Midbrain (tissue), 1 donor: ENCODE results near the gene LMTK2.

Experiments
- DNase-seq: peaks from one replicate; lab custom pipeline; 2025; lab: John Stamatoyannopoulos, UW

LMTK2 gene

GRCh38 chr7:98175260-98175940, 68.7 kb downstream of the LMTK2 start:
- no peak for DNase-seq

GRCh38 chr7:98177553-98177952, 70.9 kb downstream of the LMTK2 start:
- no peak for DNase-seq

- DNase-seq, result peak; percentile 89
Measured at GRCh38 chr7:98178321-98178720, 71.7 kb downstream of the LMTK2 start.

- DNase-seq, result no peak
Measured at GRCh38 chr7:98178762-98179490, 72.3 kb downstream of the LMTK2 start.

DNA sequence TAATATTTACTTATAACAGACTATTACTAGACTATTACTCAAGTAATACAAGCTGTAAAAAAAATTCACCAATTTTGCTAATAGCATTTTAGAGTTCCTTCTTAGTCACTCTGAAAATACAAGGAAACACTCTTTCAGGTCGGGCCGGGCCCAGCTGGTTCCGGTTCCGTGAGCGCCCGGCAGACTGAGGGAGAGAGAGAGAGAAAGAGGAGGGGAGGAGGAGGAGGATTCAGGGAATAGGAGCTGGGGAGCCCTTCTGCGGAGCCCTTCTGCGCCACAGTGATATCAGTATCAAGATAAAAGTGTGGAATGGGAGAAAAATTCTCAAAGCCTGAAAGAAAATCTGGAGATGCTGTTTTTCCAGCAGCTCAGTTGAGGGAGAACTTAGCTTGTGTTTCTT, 74.1 kb downstream of the LMTK2 start:
- DNase-seq, result no peak

DNA sequence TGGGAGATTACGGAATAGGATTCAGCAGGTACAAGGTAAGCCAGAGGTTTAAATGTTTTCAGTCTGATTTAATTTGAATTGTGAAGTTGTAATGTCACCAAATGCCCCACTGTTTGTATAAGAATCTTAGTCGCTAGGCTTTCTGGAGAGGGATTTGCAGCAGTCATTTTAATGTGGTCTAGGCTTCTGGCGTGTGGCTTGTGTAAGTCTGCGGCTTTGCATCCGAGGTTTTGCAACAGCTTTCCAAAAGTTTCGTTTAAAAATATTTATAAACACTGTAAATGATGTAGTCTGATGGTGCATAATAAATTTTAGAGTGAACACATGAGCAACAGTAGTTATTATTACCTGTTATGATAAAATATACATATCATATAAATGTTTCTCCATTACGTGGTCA, 78.4 kb downstream of the LMTK2 start:
- no peak for DNase-seq

GRCh38 chr7:98186452-98187137, 79.9 kb downstream of the LMTK2 start:
- DNase-seq, result no peak

GRCh38 chr7:98187138-98187502, 80.5 kb downstream of the LMTK2 start:
- DNase-seq, result no peak

- DNase-seq, result no peak
Measured at GRCh38 chr7:98189559-98189958, 82.9 kb downstream of the LMTK2 start.

DNA sequence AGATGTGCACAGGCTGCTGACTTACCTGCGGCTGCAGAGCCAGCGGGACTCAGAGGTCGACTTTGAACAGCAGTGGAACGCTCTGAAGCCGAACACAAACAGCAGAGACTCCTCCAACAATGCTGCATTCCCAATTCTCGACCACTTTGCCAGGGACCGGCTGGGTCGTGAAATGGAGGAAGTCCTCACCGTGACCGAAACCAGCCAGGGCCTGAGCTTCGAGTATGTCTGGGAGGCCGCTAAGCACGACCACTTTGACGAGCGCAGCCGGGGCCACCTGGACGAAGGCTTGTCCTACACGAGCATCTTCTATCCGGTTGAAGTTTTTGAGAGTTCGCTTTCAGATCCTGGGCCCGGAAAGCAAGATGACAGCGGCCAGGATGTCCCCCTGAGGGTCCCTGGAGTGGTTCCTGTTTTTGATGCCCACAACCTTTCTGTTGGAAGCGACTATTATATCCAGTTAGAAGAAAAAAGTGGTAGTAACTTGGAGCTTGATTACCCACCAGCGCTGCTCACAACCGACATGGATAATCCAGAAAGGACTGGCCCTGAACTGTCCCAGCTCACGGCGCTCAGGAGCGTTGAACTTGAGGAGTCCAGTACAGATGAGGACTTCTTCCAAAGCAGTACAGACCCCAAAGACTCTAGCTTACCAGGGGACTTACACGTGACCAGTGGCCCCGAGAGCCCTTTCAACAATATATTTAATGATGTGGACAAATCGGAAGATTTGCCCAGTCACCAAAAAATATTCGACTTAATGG, 85.2 kb downstream of the LMTK2 start:
- DNase-seq, result no peak

- DNase-seq, result no peak
Measured at GRCh38 chr7:98192781-98193457, 86.3 kb downstream of the LMTK2 start.

DNA sequence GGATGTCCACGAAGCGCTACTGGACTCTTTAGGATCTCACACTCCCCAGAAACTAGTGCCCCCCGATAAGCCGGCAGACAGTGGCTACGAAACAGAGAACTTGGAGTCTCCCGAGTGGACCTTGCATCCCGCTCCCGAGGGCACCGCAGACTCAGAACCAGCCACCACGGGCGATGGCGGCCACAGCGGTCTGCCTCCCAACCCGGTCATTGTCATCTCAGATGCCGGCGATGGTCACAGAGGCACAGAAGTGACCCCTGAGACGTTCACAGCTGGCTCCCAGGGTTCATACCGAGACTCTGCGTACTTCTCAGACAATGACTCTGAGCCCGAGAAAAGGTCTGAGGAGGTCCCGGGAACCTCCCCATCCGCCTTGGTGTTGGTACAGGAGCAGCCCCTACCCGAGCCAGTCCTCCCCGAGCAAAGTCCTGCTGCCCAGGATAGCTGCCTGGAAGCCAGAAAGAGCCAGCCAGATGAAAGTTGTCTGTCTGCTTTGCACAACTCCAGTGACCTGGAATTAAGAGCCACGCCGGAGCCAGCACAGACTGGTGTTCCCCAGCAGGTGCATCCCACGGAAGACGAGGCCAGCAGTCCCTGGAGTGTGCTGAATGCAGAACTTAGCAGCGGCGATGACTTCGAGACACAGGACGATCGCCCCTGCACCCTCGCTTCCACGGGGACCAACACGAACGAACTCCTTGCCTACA, 87.0 kb downstream of the LMTK2 start:
- DNase-seq, result no peak

GRCh38 chr7:98194186-98194585, 87.5 kb downstream of the LMTK2 start:
- no peak for DNase-seq

GRCh38 chr7:98194672-98195457, 88.2 kb downstream of the LMTK2 start:
- peak; percentile 17 for DNase-seq

DNA sequence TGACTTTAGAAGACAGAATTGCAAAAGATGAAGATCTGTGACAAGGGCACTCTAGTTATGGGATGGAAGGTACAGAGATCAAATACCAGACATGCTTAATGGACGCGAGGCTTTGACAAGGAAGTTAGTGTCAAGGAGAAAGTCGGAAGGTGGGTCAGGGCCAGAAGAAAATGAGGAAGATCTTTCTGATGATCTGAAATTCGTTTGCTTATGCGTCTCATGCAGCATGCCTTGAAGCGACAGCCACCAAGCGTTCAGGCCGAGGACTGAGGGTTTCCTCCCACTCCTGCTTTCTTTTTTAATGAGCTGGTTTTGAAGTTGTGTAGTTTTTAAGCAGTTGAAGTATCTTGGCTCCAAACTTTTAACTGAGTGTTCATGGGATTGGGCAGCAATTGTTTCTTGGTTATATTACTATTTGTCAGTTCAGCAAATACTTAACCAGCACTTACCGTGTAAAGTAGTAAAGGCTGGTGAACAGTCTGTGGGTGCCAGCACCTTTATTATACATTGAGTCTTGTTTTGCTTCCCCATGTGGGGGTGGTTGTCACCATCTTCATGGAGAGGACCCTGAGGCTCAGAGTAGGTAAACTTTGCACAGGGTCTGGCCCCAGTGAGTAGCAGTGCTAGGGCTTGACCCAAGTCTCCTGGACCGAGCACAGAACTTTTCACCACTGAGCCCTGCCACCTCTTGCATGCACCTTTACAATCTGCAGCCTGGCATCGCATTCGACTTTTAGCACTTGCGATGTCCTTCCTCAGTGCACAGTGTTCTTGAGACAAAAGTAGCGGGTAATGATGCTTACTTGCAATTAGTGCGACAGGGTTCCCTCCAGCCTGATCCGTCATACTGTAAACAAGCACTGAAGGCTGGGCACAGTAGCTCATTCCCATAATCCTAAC, 90.3 kb downstream of the LMTK2 start:
- no peak for DNase-seq

GRCh38 chr7:98199131-98199530, 92.5 kb downstream of the LMTK2 start:
- DNase-seq, result no peak

DNA sequence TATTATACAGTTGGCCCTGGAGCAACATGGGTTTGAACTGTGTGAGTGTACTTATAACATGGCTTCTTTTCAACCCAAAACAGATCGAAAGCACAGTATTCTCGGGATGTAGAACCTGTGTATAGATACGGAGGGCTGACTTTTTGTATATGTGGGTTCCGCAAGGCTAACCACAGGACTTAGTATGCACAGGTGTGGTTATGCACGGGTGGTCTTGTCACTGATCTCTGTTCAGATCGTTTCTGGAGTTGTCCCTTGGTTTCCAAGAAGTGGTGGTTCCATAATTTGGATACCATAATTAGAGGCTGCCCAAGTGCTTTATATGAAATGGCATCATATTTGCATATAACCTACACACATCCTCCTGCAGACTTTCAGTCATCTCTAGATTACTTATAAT, 93.7 kb downstream of the LMTK2 start:
- DNase-seq, result no peak

GRCh38 chr7:98202367-98203195, 95.9 kb downstream of the LMTK2 start:
- DNase-seq, result no peak
